Erythroblast (primary cell): ENCODE results near the gene PDAP1.

Source experiments
- GATA1 ChIP-seq: IDR thresholded peaks from 2 replicates; pipeline ENCODE4 v1.6.1; 2011; ENCODE audit warnings: low read depth, mild to moderate bottlenecking, control low read depth, low read length, moderate library complexity
- POLR2A ChIP-seq: IDR thresholded peaks from 2 replicates; pipeline ENCODE4 v1.6.1; 2011; ENCODE audit warnings: mild to moderate bottlenecking, low read length

GRCh38 chr7:99429756-99430155 lies 21.4 kb upstream of the PDAP1 start:
- TF ChIP-seq POLR2A (no peak), GATA1 (no peak)
